Spleen (tissue), 11 donors: ENCODE data around the gene INPP5D. TPM values are rescaled to one million over a fixed set of nuclear protein-coding genes. Genes with fewer than 3 reads are reported as not detected.
A peak's percentile ranks its signal among the peaks of the same experiment; 100 is the strongest.

Experiments
- DNase-seq: peaks from one replicate; pipeline ENCODE4 v3.0.0-alpha.2; 2020
- H3K27ac ChIP-seq, 8 donors: fragments of 200-600 bp; sonication (generic) in 7 of 8; 1 replicate in 4 of 8; 2 replicates in 4 of 8; pipeline versions ENCODE4 v1.5.0 to v1.8.0; 2016 to 2021; ENCODE audit warnings: inconsistent platforms in 4 of 8, mild to moderate bottlenecking in 4 of 8, moderate library complexity in 1 of 8
- H3K27me3 ChIP-seq, 7 donors: fragments of 200-600 bp; sonication (generic) in 6 of 7; replicated peaks in 1 of 7; 1 replicate in 4 of 7; 2 replicates in 3 of 7; pipeline versions ENCODE4 v1.5.0 to v1.8.0; 2016 to 2021; ENCODE audit warnings: inconsistent platforms in 3 of 7, mild to moderate bottlenecking in 1 of 7
- H3K36me3 ChIP-seq, 6 donors: fragments of 200-600 bp; sonication (generic) in 5 of 6; 1 replicate in 4 of 6; 2 replicates in 2 of 6; pipeline versions ENCODE4 v1.5.0 to v1.8.0; 2016 to 2021; ENCODE audit warnings: inconsistent platforms in 2 of 6
- H3K4me1 ChIP-seq, 6 donors: fragments of 200-600 bp; sonication (generic) in 5 of 6; 1 replicate in 3 of 6; 2 replicates in 3 of 6; pipeline versions ENCODE4 v1.5.0 to v1.8.0; 2016 to 2021; ENCODE audit warnings: inconsistent platforms in 3 of 6
- H3K4me3 ChIP-seq, 8 donors: fragments of 200-600 bp; sonication (generic) in 7 of 8; 1 replicate in 4 of 8; 2 replicates in 4 of 8; pipeline versions ENCODE4 v1.5.0 to v1.8.0; 2016 to 2021; ENCODE audit warnings: inconsistent platforms in 4 of 8, mild to moderate bottlenecking in 4 of 8, moderate library complexity in 2 of 8
- H3K9me3 ChIP-seq, 8 donors: fragments of 200-600 bp; sonication (generic) in 7 of 8; 1 replicate in 4 of 8; 2 replicates in 4 of 8; pipeline versions ENCODE4 v1.5.0 to v1.8.0; 2016 to 2021; ENCODE audit warnings: inconsistent platforms in 4 of 8
- POLR2A ChIP-seq, 3 donors: fragments of 450-650 bp; IDR thresholded peaks; one replicate each; pipeline ENCODE4 v1.5.1; 2017; ENCODE audit warnings: antibody characterized with exemption in 3 of 3, mild to moderate bottlenecking in 1 of 3
- POLR2AphosphoS5 ChIP-seq, 3 donors: sonication (generic); formaldehyde crosslinking; IDR thresholded peaks; one replicate each; pipeline ENCODE4 v1.5.1; 2017; ENCODE audit warnings: antibody characterized with exemption in 3 of 3
- WGBS, 5 donors: extraction: QIAGEN DNeasy Blood & Tissue Kit in 3 of 5; methylation state at CpG; one replicate each; pipeline versions ENCODE4 v1.1.5 to v1.1.7; 2013 to 2018; 5-methylcytosine and 5-hydroxymethylcytosine counted together
- intact Hi-C: fragments of 100-400 bp; cut with DNase I; formaldehyde crosslinking; loops from one replicate; pipeline ENCODE4 v1.15.0; 2023; ENCODE audit warnings: low total_unique reads
- polyA plus RNA-seq, 3 donors: library from polyadenylated mRNA; stranded (reverse); fragments of 200-250 nt; gene quantifications; one replicate each; pipeline ENCODE4 v1.2.1, GENCODE V29; 2013
- total RNA-seq, 7 donors: library from RNA; depleted of rRNA in 3 of 7; stranded (reverse); fragments of >200 nt in 3 of 7; fragmentation: NEBNext Ultra II Directional in 4 of 7; extraction: Animal tissue kit (Norgen Biotek cat#: 25700) in 4 of 7; gene quantifications; one replicate each; pipeline versions ENCODE4 v1.1.0 to v1.2.1, GENCODE V29; 2016 to 2021
- TF ChIP-seq, protein P1 (sequence below), 11 experiments: fragments of 200-600 bp in 7 of 11; fragments of 450-650 bp in 4 of 11; sonication (generic) in 4 of 11; IDR thresholded peaks in 8 of 11; conservative IDR thresholded peaks in 3 of 11; 1 replicate in 7 of 11; 2 replicates in 4 of 11; pipeline versions ENCODE4 v1.4.0 to v1.8.0; 2016 to 2021; ENCODE audit warnings: antibody characterized with exemption in 11 of 11, inconsistent platforms in 4 of 11, mild to moderate bottlenecking in 1 of 11
- donor health status: healthy with polysubstance abuse.
- donor health status: DM: no; HTN: no; CAD: no; lungs with moderate emphysema.
- donor health status: DM: no; HTN: no; CAD: no.
- donor health status: Bipolar disorder and iron deficiency.
- donor health status: healthy.
- donor health status: DM: no; HTN: no; CAD: no.
- donor health status: DM: yes; HTN: yes; CAD: no.

Gene INPP5D
- total and polyA plus RNA-seq, 10 donors, result 71.1 to 246 (median 181) TPM

DNA sequence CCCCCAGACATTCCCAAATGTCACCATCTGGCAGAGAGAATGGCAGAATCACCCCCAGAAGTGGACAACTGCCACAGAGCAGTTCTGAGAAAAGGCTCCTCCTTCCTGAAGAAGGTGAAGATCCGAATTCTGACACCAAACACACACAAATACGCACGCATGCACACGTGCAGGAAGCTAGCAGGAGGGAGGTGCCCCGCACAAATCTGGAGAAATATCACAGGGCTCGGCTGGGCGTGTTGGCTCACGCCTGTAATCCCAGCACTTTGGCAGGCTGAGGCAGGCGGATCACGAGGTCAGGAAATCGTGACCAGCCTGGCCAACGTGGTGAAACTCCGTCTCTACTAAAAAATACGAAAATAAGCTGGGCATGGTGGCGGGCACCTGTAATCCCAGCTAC lies 152.9 kb downstream of the INPP5D start:
- Histone ChIP-seq H3K4me3 (no peak overlapping the region), H3K27ac (no peak overlapping the region), H3K4me1 (peaks cover 0 to 39% (median 14%) of the 10 kb centered on the region in 6 donors), H3K36me3 (peaks cover 0 to 49% (median 8%) of the 10 kb centered on the region in 6 donors), H3K9me3 (no peaks in the 10 kb centered on the region), H3K27me3 (no peaks in the 10 kb centered on the region)
- WGBS, 5 donors, result 92 to 96% (median 92%) methylated on average over 15 of the region's 15 CpGs
- intact Hi-C loops, result no loop called here
- peak in 1 of 3 donors; percentile 41 for TF ChIP-seq POLR2AphosphoS5 (IDR thresholded peaks at IDR 0.05)
- TF ChIP-seq POLR2A (IDR thresholded peaks at IDR 0.05), result no peak
- TF ChIP-seq, protein P1, sequence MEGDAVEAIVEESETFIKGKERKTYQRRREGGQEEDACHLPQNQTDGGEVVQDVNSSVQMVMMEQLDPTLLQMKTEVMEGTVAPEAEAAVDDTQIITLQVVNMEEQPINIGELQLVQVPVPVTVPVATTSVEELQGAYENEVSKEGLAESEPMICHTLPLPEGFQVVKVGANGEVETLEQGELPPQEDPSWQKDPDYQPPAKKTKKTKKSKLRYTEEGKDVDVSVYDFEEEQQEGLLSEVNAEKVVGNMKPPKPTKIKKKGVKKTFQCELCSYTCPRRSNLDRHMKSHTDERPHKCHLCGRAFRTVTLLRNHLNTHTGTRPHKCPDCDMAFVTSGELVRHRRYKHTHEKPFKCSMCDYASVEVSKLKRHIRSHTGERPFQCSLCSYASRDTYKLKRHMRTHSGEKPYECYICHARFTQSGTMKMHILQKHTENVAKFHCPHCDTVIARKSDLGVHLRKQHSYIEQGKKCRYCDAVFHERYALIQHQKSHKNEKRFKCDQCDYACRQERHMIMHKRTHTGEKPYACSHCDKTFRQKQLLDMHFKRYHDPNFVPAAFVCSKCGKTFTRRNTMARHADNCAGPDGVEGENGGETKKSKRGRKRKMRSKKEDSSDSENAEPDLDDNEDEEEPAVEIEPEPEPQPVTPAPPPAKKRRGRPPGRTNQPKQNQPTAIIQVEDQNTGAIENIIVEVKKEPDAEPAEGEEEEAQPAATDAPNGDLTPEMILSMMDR (IDR thresholded peaks at IDR 0.05 in 8 of 11, conservative IDR thresholded peaks at IDR 0.05 in 3 of 11), result no peak
- DNase-seq, result peak; percentile 35

DNA sequence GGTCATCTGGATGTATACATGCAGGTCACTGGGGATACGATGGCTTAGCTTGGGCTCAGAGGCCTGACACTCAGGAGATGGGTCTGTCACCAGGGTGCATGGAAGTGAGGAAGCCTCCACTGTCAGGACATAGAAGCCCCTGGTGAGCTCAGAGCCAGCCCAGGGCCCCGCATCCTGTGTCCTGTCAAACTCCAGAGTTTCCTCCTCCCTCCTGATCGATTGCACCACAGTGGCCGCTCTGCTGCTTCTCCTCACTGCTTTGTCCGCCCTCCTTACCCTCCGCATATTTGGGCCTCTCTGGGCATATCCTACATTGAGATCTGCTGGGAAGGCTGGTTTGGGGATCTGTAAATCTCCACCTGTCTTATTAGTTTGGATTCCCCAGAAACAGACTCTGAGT lies 153.8 kb downstream of the INPP5D start:
- H3K4me1 ChIP-seq, result peaks cover 0 to 29% (median 12%) of the 10 kb centered on the region in 6 donors
- 85 to 93% (median 90%) methylated on average over 6 of the region's 6 CpGs for WGBS, 5 donors
- peak; percentile 45 for DNase-seq

DNA sequence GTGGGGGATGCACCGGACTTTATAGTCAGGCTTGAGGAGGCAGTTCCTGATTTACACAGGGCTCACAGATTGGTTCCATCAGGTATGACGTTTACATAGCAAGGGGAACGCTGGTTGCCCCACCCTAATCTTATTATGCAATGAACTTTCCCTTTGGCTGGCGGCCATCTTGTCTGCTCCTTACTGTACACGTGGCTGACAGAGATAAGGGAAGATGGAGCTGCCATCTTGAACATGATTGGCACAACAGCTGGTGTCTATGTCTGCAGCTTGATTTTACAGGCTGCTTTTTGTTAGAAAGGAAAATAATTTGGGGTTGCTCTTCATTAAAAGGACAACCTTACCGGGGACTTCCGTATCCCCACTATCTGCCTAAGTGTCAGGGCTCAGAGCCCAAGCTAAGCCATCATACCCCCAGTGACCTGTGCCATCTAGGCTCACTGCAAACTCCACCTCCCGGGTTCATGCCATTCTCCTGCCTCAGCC lies 157.8 kb downstream of the INPP5D start:
- TF ChIP-seq POLR2AphosphoS5 (IDR thresholded peaks at IDR 0.05) (no peak), POLR2A (IDR thresholded peaks at IDR 0.05) (no peak)
- TF ChIP-seq, protein P1 (IDR thresholded peaks at IDR 0.05 in 8 of 11, conservative IDR thresholded peaks at IDR 0.05 in 3 of 11), result no peak
- Histone ChIP-seq H3K36me3 (peaks cover 0 to 2% (median 0%) of the 10 kb centered on the region in 6 donors), H3K27ac (no peak overlapping the region), H3K4me1 (no peaks in the 10 kb centered on the region), H3K4me3 (no peak overlapping the region), H3K27me3 (no peaks in the 10 kb centered on the region), H3K9me3 (no peaks in the 10 kb centered on the region)
- 72 to 86% (median 82%) methylated on average over 8 of the region's 8 CpGs for WGBS, 5 donors
- no peak for DNase-seq
- intact Hi-C loops, result no loop called here

More for the DNA sequence above, 153.8 kb downstream of the INPP5D start:
- Histone ChIP-seq H3K36me3 (peaks cover 0 to 39% (median 4%) of the 10 kb centered on the region in 6 donors), H3K27me3 (no peaks in the 10 kb centered on the region), H3K27ac (no peak overlapping the region), H3K4me3 (no peak overlapping the region), H3K9me3 (no peaks in the 10 kb centered on the region)
- intact Hi-C loops, result no loop called here
- TF ChIP-seq, protein P1 (IDR thresholded peaks at IDR 0.05 in 8 of 11, conservative IDR thresholded peaks at IDR 0.05 in 3 of 11), result no peak
- TF ChIP-seq POLR2A (IDR thresholded peaks at IDR 0.05), result no peak
- TF ChIP-seq POLR2AphosphoS5 (IDR thresholded peaks at IDR 0.05), result no peak

DNA sequence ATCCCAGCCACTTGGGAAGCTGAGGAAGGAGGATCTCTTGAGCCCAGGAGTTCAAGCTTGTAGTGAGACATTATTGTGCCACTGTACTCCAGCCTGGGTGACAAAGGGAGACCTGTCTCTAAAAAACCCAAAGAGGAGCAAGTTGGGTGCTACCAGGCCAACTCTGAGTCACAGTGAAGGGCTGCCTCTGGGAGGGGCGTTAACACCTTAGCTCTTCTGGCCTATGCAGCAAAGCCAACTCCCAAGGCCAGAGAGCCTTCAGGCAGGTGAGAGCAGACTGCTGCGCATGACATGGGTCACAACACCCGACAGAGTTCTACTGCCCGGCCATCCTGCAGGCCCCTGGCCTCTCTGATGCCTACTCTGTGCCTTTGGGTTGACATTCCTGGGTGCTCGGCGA lies 158.7 kb downstream of the INPP5D start:
- H3K27me3 ChIP-seq, result no peaks in the 10 kb centered on the region
- no peaks in the 10 kb centered on the region for H3K9me3 ChIP-seq
- H3K27ac ChIP-seq, result no peak overlapping the region
- peaks cover 0 to 7% (median 0%) of the 10 kb centered on the region in 6 donors for H3K4me1 ChIP-seq
- H3K36me3 ChIP-seq, result no peaks in the 10 kb centered on the region
- intact Hi-C loops, result no loop called here
- TF ChIP-seq POLR2A (IDR thresholded peaks at IDR 0.05), result no peak
- TF ChIP-seq, protein P1 (IDR thresholded peaks at IDR 0.05 in 8 of 11, conservative IDR thresholded peaks at IDR 0.05 in 3 of 11), result no peak
- no peak for TF ChIP-seq POLR2AphosphoS5 (IDR thresholded peaks at IDR 0.05)
- no peak for DNase-seq
- no peak overlapping the region for H3K4me3 ChIP-seq
- WGBS, 5 donors, result 93 to 100% (median 96%) methylated on average over 5 to 6 of the region's 6 CpGs
